IgD-negative memory B cell (primary cell): ENCODE measurements around the gene MFAP4. TPM values are rescaled to one million over a fixed set of nuclear protein-coding genes. Genes with fewer than 3 reads are reported as not detected.

Source experiments
- H3K27ac Mint-ChIP-seq, 3 donors: one replicate each; pipeline ENCODE4 v1.8.0; 2020 to 2022; ENCODE audit warnings: mild to moderate bottlenecking in 3 of 3, mixed read lengths in 3 of 3, moderate library complexity in 1 of 3
- H3K27me3 Mint-ChIP-seq: one replicate; pipeline ENCODE4 v1.8.0; 2021; ENCODE audit warnings: mixed read lengths
- H3K36me3 Mint-ChIP-seq: one replicate; pipeline ENCODE4 v1.8.0; 2020; ENCODE audit warnings: mild to moderate bottlenecking, mixed read lengths
- H3K4me1 Mint-ChIP-seq, 3 donors: one replicate each; pipeline ENCODE4 v1.8.0; 2020 to 2022; ENCODE audit warnings: mixed read lengths in 3 of 3, mild to moderate bottlenecking in 1 of 3
- H3K4me3 Mint-ChIP-seq, 4 donors: one replicate each; pipeline ENCODE4 v1.8.0; 2020 to 2022; ENCODE audit warnings: mild to moderate bottlenecking in 4 of 4, mixed read lengths in 4 of 4, moderate library complexity in 3 of 4
- H3K9me3 Mint-ChIP-seq, 3 donors: one replicate each; pipeline ENCODE4 v1.8.0; 2020 to 2021; ENCODE audit warnings: mixed read lengths in 3 of 3, mild to moderate bottlenecking in 1 of 3
- polyA plus RNA-seq: library from polyadenylated mRNA; unstranded; fragments of 300-500 nt; fragmentation: Illumina TruSeq; gene quantifications from one replicate; pipeline ENCODE4 v1.2.3, GENCODE V29; 2021

The MFAP4 gene
- polyA plus RNA-seq, 1 donor from 2014 or later, result not detected

DNA sequence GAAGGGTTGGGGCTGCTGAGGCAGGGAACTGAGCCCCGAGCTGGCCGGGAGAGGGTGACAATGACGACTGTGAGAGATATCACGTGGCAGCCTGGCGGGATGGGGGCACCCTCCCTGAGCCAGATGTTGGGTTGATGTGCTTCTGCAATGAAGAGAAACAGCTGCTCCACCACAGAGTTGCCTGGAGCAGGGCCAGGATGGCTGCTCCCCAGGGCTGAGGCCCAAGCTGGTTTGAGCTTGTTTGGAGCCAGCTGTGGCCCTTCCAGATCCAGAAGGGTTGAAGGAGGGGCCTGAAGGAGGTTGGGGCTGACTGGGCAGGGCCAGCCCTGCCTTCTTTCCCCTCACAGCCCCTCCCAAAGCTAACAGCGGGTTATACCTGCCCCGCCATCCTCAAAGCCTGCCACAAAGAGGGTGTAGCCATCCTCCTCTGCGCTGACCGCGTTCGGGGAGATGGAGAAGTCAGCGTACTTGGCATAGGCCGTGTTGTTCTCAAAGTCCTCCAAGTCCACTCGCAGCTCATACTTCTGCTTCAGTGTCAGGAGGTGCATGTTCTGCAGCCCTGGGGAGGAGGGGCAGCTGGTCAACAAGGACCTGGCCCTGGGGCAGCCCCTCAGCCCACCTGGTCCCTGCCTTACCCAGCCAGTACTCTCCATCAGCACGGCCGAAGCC, 2.1 kb downstream of the MFAP4 start:
- Mint-ChIP-seq H3K4me3 (peak overlapping the region in 1 of 4 donors; percentile 9), H3K9me3 (no peaks in the 10 kb centered on the region), H3K27ac (peak overlapping the region in 2 of 3 donors; percentile 28 to 67), H3K27me3 (peaks cover 5% of the 10 kb centered on the region), H3K4me1 (peaks cover 0 to 2% (median 0%) of the 10 kb centered on the region in 3 donors), H3K36me3 (peaks cover 7% of the 10 kb centered on the region)

DNA sequence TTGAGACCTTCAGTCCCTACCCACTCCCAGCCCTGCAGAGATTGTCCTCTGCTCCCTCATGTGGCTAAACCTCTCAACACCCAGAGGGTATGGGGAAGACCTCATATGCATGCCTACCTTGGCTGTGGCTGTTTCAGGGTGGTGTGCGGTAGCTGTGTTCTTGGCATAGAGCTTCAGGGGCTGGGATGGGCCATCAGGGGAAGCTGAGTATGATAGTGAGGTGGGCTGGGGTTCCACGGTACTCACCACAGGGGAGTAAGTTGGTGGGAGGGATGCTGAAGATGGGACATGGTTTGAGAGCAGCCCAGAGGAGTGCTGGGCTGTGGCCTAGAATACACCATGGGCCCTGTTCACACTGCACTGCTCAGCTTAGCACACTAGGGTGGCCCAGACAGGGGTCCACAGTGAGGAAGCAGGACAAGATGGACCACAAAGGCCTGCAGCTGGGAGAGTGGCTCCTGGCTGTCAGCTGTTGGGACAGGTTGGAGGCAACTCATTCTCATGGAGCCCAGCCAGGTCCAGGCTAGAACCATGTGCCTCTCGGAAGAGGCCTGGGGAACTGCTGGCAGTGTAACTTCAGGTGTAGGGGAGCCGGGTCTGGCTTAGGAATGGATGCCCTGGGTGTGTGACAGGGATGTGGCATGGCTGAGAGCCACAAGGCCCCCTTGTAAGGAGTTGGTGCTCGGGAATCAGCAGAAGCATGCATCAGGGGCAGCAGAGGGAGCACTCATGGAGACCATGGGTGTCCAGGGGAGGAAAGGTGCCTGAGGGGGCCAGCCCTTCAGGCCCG, 3.1 kb downstream of the MFAP4 start:
- H3K4me1 Mint-ChIP-seq, result peaks cover 0 to 5% (median 2%) of the 10 kb centered on the region in 3 donors
- no peaks in the 10 kb centered on the region for H3K9me3 Mint-ChIP-seq
- H3K4me3 Mint-ChIP-seq, result peak overlapping the region in 2 of 4 donors; percentile 9 to 60
- H3K27me3 Mint-ChIP-seq, result peaks cover 5% of the 10 kb centered on the region
- peak overlapping the region in 1 of 3 donors; percentile 67 for H3K27ac Mint-ChIP-seq
- H3K36me3 Mint-ChIP-seq, result peaks cover 4% of the 10 kb centered on the region

DNA sequence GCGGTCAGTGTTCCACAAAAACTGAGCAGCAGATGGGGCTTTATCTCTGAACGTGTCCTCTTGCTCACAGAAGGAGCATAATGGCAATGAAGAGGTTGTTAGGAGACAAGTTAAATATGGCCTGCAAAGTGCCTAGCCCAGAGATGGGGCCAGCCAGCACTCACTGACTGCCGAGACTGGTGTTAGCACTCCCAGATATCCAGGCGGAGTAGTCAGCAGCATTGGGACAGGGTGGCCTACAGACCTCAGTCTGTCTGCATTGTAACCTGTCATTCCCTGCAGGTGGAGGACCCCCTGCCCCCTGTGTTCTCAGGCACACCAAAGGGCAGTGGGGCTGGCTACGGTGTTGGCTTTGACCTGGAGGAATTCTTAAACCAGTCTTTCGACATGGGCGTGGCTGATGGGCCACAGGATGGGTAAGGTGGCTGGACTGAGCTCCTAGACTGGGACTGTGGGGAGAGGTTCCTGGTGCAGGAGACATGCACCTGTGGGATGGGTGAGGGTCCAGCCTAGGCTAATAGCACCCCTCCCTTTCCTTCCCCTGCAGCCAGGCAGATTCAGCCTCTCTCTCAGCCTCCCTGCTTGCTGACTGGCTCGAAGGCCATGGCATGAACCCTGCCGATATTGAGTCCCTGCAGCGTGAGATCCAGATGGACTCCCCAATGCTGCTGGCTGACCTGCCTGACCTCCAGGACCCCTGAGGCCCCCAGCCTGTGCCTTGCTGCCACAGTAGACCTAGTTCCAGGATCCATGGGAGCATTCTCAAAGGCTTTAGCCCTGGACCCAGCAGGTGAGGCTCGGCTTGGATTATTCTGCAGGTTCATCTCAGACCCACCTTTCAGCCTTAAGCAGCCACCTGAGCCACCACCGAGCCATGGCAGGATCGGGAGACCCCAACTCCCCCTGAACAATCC, 4.2 kb downstream of the MFAP4 start:
- Mint-ChIP-seq H3K9me3 (no peaks in the 10 kb centered on the region), H3K27me3 (peaks cover 5% of the 10 kb centered on the region), H3K4me3 (no peak overlapping the region), H3K27ac (no peak overlapping the region), H3K36me3 (peaks cover 4% of the 10 kb centered on the region), H3K4me1 (peaks cover 0 to 5% (median 2%) of the 10 kb centered on the region in 3 donors)

DNA sequence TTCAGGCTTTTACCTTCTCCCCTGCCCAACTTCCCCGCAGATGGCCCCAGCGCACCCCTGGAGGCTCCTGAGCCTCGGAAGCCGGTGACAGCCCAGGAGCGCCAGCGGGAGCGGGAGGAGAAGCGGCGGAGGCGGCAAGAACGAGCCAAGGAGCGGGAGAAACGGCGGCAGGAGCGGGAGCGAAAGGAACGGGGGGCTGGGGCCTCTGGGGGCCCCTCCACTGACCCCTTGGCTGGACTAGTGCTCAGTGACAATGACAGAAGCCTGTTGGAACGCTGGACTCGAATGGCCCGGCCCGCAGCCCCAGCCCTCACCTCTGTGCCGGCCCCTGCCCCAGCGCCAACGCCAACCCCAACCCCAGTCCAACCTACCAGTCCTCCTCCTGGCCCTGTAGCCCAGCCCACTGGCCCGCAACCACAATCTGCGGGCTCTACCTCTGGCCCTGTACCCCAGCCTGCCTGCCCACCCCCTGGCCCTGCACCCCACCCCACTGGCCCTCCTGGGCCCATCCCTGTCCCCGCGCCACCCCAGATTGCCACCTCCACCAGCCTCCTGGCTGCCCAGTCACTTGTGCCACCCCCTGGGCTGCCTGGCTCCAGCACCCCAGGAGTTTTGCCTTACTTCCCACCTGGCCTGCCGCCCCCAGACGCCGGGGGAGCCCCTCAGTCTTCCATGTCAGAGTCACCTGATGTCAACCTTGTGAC, 5.1 kb downstream of the MFAP4 start:
- Mint-ChIP-seq H3K27me3 (peaks cover 2% of the 10 kb centered on the region), H3K9me3 (no peaks in the 10 kb centered on the region), H3K4me3 (no peak overlapping the region), H3K36me3 (peaks cover 4% of the 10 kb centered on the region), H3K27ac (no peak overlapping the region), H3K4me1 (peaks cover 6 to 9% (median 8%) of the 10 kb centered on the region in 3 donors)

DNA sequence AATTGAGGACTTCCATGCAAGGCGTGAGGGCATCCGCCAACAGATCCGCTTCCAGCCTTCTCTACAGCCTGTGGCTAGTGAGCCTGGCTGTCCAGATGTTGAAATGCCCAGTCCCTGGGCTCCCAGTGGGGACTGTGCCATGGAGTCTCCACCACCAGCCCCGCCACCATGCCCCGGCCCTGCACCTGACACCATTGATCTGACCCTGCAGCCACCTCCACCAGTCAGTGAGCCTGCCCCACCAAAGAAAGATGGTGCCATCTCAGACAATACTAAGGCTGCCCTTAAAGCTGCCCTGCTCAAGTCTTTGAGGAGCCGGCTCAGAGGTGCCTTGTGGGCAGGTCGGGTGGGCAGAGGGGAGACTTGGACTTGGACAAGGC, 5.6 kb downstream of the MFAP4 start:
- Mint-ChIP-seq H3K36me3 (peaks cover 4% of the 10 kb centered on the region), H3K27me3 (peaks cover 2% of the 10 kb centered on the region), H3K27ac (no peak overlapping the region), H3K4me3 (peak overlapping the region in 1 of 4 donors; percentile 38), H3K4me1 (peaks cover 9 to 12% (median 11%) of the 10 kb centered on the region in 3 donors), H3K9me3 (no peaks in the 10 kb centered on the region)

DNA sequence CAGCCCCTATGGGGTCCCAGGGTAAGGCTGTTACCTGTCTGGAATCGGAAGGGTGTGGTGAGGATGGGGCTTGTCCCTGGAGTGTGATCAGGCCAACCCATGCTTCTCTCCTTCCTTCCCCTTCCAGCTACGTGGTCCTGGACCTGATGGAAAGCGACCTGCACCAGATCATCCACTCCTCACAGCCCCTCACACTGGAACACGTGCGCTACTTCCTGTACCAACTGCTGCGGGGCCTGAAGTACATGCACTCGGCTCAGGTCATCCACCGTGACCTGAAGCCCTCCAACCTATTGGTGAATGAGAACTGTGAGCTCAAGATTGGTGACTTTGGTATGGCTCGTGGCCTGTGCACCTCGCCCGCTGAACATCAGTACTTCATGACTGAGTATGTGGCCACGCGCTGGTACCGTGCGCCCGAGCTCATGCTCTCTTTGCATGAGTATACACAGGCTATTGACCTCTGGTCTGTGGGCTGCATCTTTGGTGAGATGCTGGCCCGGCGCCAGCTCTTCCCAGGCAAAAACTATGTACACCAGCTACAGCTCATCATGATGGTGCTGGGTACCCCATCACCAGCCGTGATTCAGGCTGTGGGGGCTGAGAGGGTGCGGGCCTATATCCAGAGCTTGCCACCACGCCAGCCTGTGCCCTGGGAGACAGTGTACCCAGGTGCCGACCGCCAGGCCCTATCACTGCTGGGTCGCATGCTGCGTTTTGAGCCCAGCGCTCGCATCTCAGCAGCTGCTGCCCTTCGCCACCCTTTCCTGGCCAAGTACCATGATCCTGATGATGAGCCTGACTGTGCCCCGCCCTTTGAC, 6.3 kb downstream of the MFAP4 start:
- Mint-ChIP-seq H3K4me3 (peak overlapping the region in 2 of 4 donors; percentile 87 to 98), H3K36me3 (peaks cover 4% of the 10 kb centered on the region), H3K27ac (no peak overlapping the region), H3K9me3 (no peaks in the 10 kb centered on the region), H3K27me3 (peaks cover 2% of the 10 kb centered on the region), H3K4me1 (peaks cover 9 to 16% (median 11%) of the 10 kb centered on the region in 3 donors)

DNA sequence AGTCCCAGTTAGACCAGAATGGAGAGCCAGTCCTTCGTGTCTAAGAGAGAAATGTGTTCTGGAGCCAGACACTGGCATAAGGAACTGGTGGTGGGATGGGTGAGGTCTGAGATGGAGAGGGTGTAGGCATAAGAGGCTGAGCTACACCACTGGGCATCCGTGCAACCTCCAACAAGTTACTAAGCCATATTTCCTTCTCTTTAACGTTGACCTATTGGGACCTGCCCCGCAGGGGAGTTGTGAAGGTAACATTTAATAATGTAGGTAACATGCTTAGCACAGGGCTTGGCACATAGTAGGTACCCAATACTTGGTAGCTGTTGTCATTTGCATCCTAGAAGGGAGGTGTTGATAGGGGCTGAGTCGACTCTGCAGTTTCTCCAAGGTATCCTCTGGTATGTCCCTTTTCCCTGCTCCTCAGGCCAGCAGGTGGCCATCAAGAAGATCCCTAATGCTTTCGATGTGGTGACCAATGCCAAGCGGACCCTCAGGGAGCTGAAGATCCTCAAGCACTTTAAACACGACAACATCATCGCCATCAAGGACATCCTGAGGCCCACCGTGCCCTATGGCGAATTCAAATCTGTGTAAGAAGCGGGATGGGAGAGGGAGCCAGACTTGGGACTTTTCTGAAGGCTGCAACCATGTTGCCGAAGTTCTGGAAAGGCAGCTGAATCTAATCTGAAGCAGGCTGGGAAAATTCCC, 7.5 kb downstream of the MFAP4 start:
- Mint-ChIP-seq H3K4me1 (peaks cover 11 to 16% (median 11%) of the 10 kb centered on the region in 3 donors), H3K27ac (peak overlapping the region in 1 of 3 donors; percentile 95), H3K9me3 (no peaks in the 10 kb centered on the region), H3K27me3 (peaks cover under 1% of the 10 kb centered on the region), H3K36me3 (peaks cover 4% of the 10 kb centered on the region), H3K4me3 (peak overlapping the region; percentile 81 to 99 (median 98))

DNA sequence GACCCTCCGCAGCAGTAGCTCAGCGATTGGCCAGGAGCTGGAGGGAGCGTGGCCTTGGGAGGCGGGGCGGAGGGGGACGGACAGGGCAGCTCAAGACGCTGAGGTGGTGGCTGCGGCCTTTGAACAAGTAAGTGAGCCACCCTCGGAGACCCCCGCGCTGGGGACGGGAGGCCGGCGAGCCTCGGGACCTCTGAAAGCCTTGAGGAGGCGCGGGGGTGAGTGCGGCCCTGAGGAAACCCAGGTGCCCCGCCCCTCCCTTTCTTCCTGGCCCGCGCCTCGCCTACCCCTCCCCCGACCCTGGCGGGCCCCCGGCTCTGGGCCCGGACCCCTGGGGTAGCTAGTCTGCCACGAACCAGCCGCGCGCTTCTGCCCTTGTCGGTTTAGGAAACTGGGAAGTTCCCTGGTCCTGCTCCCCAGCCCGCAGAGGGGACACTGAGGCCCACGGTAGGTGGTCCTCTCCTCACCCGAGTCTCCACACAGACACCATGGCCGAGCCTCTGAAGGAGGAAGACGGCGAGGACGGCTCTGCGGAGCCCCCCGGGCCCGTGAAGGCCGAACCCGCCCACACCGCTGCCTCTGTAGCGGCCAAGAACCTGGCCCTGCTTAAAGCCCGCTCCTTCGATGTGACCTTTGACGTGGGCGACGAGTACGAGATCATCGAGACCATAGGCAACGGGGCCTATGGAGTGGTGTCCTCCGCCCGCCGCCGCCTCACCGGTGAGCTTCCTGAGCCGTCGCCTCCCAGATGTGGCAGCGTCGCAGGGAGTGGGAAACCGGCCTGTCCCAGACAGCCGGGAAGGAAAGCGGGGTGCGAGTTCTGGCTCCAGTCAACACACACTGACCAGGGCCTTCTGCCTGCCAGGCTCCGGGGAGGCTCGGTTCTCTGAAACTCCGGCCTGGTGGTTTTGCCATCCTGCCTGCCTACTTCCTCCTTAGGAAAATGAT, 8.3 kb downstream of the MFAP4 start, which contains the start of gene MAPK7:
Gene MAPK7 (plus strand): TSS at position 83 of the 945 bp plus-strand sequence. CDS start 403 bp downstream, at position 486.
- H3K36me3 Mint-ChIP-seq, result peaks cover 2% of the 10 kb centered on the region

DNA sequence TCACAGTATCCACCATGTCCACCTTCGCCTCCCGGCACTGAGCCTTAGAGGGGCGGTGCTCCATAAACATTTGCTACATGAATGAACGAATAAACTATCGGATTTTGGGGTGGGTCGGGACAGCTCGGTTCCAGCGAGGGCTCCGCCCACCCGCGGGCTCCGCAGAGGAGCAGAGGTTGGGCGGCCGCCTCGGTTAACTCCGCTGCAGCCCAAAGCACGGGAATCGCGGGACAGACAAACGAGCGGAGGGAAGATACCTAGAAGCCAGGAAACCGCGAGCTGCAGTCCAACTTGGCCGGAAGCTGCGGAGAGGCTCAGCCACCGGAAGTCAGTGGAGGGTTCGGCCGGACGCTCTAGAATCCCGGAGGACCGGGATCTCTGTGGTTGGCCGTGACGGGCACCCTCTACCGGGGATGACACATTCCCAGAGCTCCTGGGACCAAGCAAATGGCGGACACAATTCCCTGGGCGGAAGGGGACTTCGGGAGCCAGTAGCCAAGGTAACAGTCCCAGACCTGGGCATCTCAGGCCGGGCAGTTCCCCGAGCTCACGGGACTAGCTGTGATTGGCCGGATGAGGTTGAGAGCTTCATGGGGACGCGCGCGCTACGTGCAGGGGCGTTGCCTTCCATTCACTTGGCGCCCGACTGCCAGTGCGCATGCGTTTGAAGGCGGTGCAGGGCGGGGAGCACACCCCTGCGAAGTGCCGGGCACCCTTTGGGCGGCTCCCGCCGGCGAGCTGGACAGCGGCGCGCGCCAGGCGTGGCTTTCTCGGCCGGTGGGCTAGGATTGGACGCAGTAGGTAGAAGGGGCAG, 9.2 kb downstream of the MFAP4 start:
- Mint-ChIP-seq H3K36me3 (no peaks in the 10 kb centered on the region), H3K27me3 (no peaks in the 10 kb centered on the region), H3K9me3 (no peaks in the 10 kb centered on the region), H3K27ac (peak overlapping the region; percentile 94 to 99 (median 95)), H3K4me1 (peaks cover 11 to 19% (median 14%) of the 10 kb centered on the region in 3 donors), H3K4me3 (peak overlapping the region; percentile 98 to 99 (median 99))

More for the DNA sequence above, 8.3 kb downstream of the MFAP4 start, which contains the start of gene MAPK7:
- H3K9me3 Mint-ChIP-seq, result no peaks in the 10 kb centered on the region
- peaks cover 11 to 16% (median 12%) of the 10 kb centered on the region in 3 donors for H3K4me1 Mint-ChIP-seq
- peak within 1 kb of the TSS; percentile 94 to 99 (median 95) for H3K27ac Mint-ChIP-seq
- no peaks in the 10 kb centered on the region for H3K27me3 Mint-ChIP-seq
- peak within 1 kb of the TSS; percentile 98 to 99 (median 99) for H3K4me3 Mint-ChIP-seq

DNA sequence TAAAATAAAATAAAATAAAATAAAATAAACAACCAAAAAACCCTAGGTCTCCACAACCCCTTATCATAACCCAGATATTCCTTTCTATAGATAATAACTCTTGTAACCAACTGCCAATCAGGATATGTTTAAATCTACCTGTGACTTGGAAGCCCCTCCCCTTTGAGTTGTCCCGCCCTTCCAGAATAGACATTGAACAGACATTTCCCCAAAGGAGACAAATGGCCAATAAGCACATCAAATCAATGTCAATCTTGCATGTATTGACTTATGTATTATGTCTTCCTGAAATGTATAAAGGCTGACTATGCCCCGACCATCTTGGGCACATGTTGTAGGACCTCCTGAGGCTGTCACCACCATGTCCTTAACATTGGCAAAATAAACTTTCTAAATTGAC, 10.2 kb downstream of the MFAP4 start:
- no peaks in the 10 kb centered on the region for H3K9me3 Mint-ChIP-seq
- peak overlapping the region; percentile 98 to 99 (median 99) for H3K4me3 Mint-ChIP-seq
- peak overlapping the region; percentile 94 to 99 (median 95) for H3K27ac Mint-ChIP-seq
- peaks cover 11 to 25% (median 16%) of the 10 kb centered on the region in 3 donors for H3K4me1 Mint-ChIP-seq
- H3K36me3 Mint-ChIP-seq, result no peaks in the 10 kb centered on the region
- no peaks in the 10 kb centered on the region for H3K27me3 Mint-ChIP-seq

DNA sequence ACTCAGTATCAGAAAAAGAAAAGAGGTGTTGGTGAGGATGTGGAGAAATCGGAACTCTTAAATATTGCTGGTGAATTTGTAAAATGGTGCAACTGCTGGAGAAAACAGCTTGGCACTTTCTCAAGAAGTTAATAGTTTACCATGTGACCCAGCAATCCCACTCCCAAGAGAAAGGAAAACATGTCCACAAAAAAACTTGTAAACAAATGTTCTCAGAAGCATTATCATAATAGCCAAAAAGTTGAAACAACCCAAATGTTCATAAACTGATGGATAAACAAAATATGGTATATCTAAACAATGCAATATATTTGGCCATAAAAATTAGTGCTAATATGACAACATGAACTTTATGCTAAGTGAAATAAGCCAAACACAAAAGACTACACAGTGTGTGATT, 11.3 kb downstream of the MFAP4 start:
- H3K4me3 Mint-ChIP-seq, result peak overlapping the region in 3 of 4 donors; percentile 9 to 70 (median 12)
- no peaks in the 10 kb centered on the region for H3K36me3 Mint-ChIP-seq
- no peaks in the 10 kb centered on the region for H3K9me3 Mint-ChIP-seq
- H3K4me1 Mint-ChIP-seq, result peaks cover 17 to 36% (median 25%) of the 10 kb centered on the region in 3 donors
- H3K27ac Mint-ChIP-seq, result peak overlapping the region in 2 of 3 donors; percentile 47 to 67
- no peaks in the 10 kb centered on the region for H3K27me3 Mint-ChIP-seq
